K562 (cell line): Measurements from ENCODE around the gene SNX9.

Experiments
- MYNN ChIP-seq, 2 experiments: sonication (generic); formaldehyde crosslinking in 1 of 2; IDR thresholded peaks; 2 replicates each; pipeline versions ENCODE4 v1.5.0 to v1.6.1; 2016 to 2020; ENCODE audit warnings: antibody characterized with exemption in 1 of 2, missing genetic modification reagents in 1 of 2
- NRF1 ChIP-seq, 2 experiments: fragments of 450-650 bp; IDR thresholded peaks in 1 of 2; conservative IDR thresholded peaks in 1 of 2; 2 replicates each; pipeline ENCODE4 v1.6.1; 2014; ENCODE audit warnings: mild to moderate bottlenecking in 2 of 2
- RAD21 ChIP-seq, 2 experiments: fragments of 250-450 bp in 1 of 2; fragments of 450-650 bp in 1 of 2; sonication (Bioruptor Pico) in 1 of 2; formaldehyde crosslinking in 1 of 2; IDR thresholded peaks in 1 of 2; conservative IDR thresholded peaks in 1 of 2; 2 replicates each; pipeline versions ENCODE4 v1.4.0 to v1.8.0; 2020 to 2022; ENCODE audit warnings: mild to moderate bottlenecking in 2 of 2, moderate library complexity in 1 of 2
- ZNF174 ChIP-seq: fragments of 250-450 bp; sonication (Bioruptor Pico); IDR thresholded peaks from 2 replicates; pipeline ENCODE4 v1.4.0; 2020; ENCODE audit warnings: mild to moderate bottlenecking
- ZNF445 ChIP-seq: fragments of 250-450 bp; sonication (Bioruptor Pico); IDR thresholded peaks from 2 replicates; pipeline ENCODE4 v1.4.0; 2020; ENCODE audit warnings: low read depth, mild to moderate bottlenecking, moderate library complexity
- TF ChIP-seq, protein P1 (sequence below), 3 experiments: IDR thresholded peaks in 2 of 3; conservative IDR thresholded peaks in 1 of 3; 2 replicates each; pipeline ENCODE4 v1.5.1; 2011 to 2012; ENCODE audit warnings: low read length in 3 of 3, mild to moderate bottlenecking in 3 of 3, control low read depth in 2 of 3, improper control_type of control experiment in 1 of 3, inconsistent platforms in 1 of 3, low read depth in 1 of 3, mixed read lengths in 1 of 3, moderate library complexity in 1 of 3; ENCODE audit not compliant: insufficient read depth in 2 of 3
- TF ChIP-seq, protein P2 (sequence below): conservative IDR thresholded peaks from 2 replicates; pipeline ENCODE4 v1.6.1; 2011; ENCODE audit warnings: low read depth, mild to moderate bottlenecking, low read length; ENCODE audit not compliant: control insufficient read depth

DNA sequence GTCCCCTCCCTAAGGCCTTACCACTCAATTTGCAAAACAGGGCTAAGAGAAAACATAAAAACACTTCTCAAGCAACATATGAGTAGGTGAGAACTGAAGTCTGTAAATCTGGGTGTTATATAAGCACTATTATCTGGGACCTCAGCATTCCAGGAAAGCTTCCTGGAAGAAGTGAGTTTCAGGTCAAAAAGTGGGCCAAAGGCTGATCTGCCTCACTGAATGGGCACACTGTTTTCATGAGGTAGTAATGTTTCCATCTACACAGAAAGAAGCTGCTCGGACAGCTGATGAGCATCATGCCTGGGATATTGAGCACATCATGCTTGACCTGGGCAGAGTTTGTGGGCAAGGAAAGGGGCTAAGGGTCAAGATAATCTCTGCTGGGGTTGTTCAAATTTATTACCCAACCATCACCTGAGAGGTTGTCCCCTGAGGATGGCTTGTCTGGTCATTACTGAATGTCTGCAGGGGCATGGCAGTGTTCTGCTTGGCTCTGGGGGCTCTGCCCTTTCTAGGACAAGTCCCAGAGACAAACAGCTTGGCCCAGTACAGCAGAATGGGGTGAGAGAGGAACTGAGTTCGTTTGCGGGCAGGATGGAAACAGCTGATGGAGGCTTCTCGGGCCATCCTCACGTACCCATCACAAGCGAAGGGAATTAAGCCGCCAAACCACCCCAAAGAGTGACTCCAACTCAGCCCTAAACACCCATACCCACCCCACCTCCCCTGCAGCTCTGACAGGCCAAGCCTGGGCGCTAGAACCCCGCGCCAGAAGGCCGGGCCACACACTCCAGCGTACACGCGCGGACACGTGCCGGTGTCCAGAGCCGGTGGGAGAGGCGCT lies 157.5 kb downstream of the SNX9 start:
- TF ChIP-seq RAD21 (CRISPR knock-in tag; conservative IDR thresholded peaks at IDR 0.05 in 1 of 2, IDR thresholded peaks at IDR 0.05 in 1 of 2) (no peak), NRF1 (conservative IDR thresholded peaks at IDR 0.05 in 1 of 2, IDR thresholded peaks at IDR 0.05 in 1 of 2) (no peak), MYNN (IDR thresholded peaks at IDR 0.05) (no peak), MYNN (CRISPR knock-in tag; IDR thresholded peaks at IDR 0.05) (no peak), ZNF174 (CRISPR knock-in tag) (no peak), ZNF445 (CRISPR knock-in tag) (no peak)
- TF ChIP-seq, protein P1, sequence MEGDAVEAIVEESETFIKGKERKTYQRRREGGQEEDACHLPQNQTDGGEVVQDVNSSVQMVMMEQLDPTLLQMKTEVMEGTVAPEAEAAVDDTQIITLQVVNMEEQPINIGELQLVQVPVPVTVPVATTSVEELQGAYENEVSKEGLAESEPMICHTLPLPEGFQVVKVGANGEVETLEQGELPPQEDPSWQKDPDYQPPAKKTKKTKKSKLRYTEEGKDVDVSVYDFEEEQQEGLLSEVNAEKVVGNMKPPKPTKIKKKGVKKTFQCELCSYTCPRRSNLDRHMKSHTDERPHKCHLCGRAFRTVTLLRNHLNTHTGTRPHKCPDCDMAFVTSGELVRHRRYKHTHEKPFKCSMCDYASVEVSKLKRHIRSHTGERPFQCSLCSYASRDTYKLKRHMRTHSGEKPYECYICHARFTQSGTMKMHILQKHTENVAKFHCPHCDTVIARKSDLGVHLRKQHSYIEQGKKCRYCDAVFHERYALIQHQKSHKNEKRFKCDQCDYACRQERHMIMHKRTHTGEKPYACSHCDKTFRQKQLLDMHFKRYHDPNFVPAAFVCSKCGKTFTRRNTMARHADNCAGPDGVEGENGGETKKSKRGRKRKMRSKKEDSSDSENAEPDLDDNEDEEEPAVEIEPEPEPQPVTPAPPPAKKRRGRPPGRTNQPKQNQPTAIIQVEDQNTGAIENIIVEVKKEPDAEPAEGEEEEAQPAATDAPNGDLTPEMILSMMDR (IDR thresholded peaks at IDR 0.05 in 2 of 3, conservative IDR thresholded peaks at IDR 0.05 in 1 of 3; ENCODE audit: insufficient read depth in 2 of 3, low read depth in 1 of 3, low read length in 3 of 3), result no peak
- TF ChIP-seq, protein P2, sequence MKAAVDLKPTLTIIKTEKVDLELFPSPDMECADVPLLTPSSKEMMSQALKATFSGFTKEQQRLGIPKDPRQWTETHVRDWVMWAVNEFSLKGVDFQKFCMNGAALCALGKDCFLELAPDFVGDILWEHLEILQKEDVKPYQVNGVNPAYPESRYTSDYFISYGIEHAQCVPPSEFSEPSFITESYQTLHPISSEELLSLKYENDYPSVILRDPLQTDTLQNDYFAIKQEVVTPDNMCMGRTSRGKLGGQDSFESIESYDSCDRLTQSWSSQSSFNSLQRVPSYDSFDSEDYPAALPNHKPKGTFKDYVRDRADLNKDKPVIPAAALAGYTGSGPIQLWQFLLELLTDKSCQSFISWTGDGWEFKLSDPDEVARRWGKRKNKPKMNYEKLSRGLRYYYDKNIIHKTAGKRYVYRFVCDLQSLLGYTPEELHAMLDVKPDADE, result no peak; the same call in 1 of the 2 replicates
